Measurements from ENCODE around the gene TNRC18. TPM values are rescaled to one million over a fixed set of nuclear protein-coding genes. Genes with fewer than 3 reads are reported as not detected.

The TNRC18 gene
- total and polyA plus RNA-seq, 9 of the 15 experiments (the other 6 are each of a cell fraction or from before 2014, with no cell fraction given), result 0.03 to 43.2 (median 18.0) TPM

DNA sequence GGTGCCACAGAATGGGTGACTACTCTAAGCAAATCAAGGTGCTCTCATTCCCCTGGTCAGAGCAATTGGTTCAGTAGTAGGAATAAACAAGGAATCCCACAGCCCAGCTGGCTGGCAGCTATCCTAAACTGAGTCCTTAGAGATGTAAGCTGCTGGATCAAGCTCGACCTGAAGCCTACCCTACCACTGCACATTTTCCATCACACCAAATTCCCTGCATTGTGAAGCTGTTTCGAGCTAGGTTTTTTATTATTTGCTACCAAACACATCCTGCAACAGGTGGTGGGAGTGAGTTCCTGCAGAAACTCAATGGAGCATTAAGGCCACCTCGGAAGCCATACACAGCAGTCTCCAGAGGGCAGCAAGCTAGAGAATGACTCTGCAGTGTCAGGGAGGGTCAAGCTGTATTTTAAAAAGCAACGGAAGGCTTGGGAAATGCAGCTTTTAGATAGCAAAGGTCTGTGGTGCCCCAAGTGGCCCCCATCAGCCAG is 33.7 kb upstream of the TNRC18 start (continued):
- TF ChIP-seq, protein P1, sequence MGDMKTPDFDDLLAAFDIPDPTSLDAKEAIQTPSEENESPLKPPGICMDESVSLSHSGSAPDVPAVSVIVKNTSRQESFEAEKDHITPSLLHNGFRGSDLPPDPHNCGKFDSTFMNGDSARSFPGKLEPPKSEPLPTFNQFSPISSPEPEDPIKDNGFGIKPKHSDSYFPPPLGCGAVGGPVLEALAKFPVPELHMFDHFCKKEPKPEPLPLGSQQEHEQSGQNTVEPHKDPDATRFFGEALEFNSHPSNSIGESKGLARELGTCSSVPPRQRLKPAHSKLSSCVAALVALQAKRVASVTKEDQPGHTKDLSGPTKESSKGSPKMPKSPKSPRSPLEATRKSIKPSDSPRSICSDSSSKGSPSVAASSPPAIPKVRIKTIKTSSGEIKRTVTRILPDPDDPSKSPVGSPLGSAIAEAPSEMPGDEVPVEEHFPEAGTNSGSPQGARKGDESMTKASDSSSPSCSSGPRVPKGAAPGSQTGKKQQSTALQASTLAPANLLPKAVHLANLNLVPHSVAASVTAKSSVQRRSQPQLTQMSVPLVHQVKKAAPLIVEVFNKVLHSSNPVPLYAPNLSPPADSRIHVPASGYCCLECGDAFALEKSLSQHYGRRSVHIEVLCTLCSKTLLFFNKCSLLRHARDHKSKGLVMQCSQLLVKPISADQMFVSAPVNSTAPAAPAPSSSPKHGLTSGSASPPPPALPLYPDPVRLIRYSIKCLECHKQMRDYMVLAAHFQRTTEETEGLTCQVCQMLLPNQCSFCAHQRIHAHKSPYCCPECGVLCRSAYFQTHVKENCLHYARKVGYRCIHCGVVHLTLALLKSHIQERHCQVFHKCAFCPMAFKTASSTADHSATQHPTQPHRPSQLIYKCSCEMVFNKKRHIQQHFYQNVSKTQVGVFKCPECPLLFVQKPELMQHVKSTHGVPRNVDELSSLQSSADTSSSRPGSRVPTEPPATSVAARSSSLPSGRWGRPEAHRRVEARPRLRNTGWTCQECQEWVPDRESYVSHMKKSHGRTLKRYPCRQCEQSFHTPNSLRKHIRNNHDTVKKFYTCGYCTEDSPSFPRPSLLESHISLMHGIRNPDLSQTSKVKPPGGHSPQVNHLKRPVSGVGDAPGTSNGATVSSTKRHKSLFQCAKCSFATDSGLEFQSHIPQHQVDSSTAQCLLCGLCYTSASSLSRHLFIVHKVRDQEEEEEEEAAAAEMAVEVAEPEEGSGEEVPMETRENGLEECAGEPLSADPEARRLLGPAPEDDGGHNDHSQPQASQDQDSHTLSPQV (IDR thresholded peaks at IDR 0.05), result peak; percentile 25
- TF ChIP-seq DDX20 (tag; IDR thresholded peaks at IDR 0.05; ENCODE audit: low read depth) (no peak), ZNF133 (CRISPR knock-in tag; IDR thresholded peaks at IDR 0.05) (no peak), EZH2 (IDR thresholded peaks at IDR 0.05; ENCODE audit: borderline replicate concordance, low read depth, low read length) (no peak), GTF2A2 (tag; IDR thresholded peaks at IDR 0.05) (no peak), MCM5 (IDR thresholded peaks at IDR 0.05; ENCODE audit: low read depth) (no peak), MTA1 (IDR thresholded peaks at IDR 0.05; ENCODE audit: borderline replicate concordance) (no peak), STAG1 (CRISPR knock-in tag; IDR thresholded peaks at IDR 0.05; ENCODE audit: borderline replicate concordance) (no peak), BHLHE40 (IDR thresholded peaks at IDR 0.05; ENCODE audit: low read length) (no peak; the same call in 1 of the 2 replicates), COPS2 (conservative IDR thresholded peaks at IDR 0.05) (no peak), GABPB2 (CRISPR knock-in tag; conservative IDR thresholded peaks at IDR 0.05) (no peak), ZNF347 (CRISPR knock-in tag; IDR thresholded peaks at IDR 0.05; ENCODE audit: low read depth) (no peak), TARDBP (IDR thresholded peaks at IDR 0.05) (no peak), U2AF2 (optimal IDR thresholded peaks at IDR 0.05; ENCODE audit: low read depth, low read length) (no peak), ZNF121 (CRISPR knock-in tag; conservative IDR thresholded peaks at IDR 0.05) (no peak)
- TF ChIP-seq, protein P2, sequence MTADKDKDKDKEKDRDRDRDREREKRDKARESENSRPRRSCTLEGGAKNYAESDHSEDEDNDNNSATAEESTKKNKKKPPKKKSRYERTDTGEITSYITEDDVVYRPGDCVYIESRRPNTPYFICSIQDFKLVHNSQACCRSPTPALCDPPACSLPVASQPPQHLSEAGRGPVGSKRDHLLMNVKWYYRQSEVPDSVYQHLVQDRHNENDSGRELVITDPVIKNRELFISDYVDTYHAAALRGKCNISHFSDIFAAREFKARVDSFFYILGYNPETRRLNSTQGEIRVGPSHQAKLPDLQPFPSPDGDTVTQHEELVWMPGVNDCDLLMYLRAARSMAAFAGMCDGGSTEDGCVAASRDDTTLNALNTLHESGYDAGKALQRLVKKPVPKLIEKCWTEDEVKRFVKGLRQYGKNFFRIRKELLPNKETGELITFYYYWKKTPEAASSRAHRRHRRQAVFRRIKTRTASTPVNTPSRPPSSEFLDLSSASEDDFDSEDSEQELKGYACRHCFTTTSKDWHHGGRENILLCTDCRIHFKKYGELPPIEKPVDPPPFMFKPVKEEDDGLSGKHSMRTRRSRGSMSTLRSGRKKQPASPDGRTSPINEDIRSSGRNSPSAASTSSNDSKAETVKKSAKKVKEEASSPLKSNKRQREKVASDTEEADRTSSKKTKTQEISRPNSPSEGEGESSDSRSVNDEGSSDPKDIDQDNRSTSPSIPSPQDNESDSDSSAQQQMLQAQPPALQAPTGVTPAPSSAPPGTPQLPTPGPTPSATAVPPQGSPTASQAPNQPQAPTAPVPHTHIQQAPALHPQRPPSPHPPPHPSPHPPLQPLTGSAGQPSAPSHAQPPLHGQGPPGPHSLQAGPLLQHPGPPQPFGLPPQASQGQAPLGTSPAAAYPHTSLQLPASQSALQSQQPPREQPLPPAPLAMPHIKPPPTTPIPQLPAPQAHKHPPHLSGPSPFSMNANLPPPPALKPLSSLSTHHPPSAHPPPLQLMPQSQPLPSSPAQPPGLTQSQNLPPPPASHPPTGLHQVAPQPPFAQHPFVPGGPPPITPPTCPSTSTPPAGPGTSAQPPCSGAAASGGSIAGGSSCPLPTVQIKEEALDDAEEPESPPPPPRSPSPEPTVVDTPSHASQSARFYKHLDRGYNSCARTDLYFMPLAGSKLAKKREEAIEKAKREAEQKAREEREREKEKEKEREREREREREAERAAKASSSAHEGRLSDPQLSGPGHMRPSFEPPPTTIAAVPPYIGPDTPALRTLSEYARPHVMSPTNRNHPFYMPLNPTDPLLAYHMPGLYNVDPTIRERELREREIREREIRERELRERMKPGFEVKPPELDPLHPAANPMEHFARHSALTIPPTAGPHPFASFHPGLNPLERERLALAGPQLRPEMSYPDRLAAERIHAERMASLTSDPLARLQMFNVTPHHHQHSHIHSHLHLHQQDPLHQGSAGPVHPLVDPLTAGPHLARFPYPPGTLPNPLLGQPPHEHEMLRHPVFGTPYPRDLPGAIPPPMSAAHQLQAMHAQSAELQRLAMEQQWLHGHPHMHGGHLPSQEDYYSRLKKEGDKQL (CRISPR knock-in tag; IDR thresholded peaks at IDR 0.05; ENCODE audit: borderline replicate concordance), result no peak
